GM19395 (cell line): ENCODE results near the gene ADAMTS4.

Experiments used
- ATAC-seq: cut with Tn5 transposase; IDR thresholded peaks from one replicate; pipeline ENCODE4 v1.9.1; 2021; ENCODE audit warnings: mild to moderate bottlenecking, moderate library complexity; ENCODE audit not compliant: unreplicated experiment

Gene ADAMTS4

DNA sequence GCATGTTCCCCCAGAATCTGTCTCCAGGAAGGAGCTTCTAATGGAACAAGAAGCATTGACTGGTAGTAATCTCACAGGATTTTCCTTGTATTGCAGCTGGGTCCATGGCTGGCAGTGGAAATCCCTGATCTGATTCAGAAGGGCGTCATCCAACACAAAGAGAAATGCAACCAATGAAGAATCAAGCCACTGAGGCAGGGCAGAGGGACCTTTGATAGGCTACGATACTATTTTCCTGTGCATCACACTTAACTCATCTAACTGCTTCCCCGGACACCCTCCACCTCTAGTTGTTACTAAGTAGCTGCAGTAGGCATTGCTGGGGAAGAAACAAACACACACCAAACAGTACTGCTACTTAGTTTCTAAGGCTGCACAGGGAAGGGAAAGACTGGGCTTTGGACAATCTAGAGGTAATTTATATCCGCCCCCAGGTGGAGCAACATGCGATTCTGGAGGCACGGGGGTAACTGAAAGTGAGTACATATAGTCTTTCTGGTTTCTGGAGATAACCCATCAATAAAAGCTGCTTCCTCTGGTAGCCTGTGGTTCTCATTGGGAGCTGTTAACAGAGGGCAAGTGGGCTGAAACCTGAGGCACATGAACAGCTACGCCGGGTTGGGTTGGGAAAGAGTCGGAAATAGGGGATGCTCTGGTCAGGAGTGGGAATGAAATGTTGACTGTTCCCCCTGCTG lies 40.4 kb downstream of the ADAMTS4 start:
- no peak for ATAC-seq

DNA sequence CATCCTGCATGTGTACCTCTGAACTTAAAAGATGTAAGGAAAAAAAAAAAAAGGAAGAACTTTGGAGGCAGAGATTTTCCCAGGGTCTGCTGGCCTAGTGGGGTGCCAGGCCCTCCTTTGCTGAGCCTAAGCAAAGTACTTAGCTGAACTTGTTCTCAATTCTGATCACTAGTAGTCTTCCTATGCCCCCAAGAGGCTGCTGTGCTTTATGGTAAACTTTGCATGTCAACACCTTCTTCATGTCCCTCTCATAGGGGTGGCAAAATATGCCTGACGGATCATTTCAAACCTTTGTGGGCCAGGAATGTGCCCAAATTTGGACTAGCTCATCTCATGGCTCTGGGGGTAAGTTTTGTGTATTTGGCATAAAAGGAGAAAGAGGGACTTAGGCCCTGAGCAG lies 41.0 kb downstream of the ADAMTS4 start:
- no peak for ATAC-seq

DNA sequence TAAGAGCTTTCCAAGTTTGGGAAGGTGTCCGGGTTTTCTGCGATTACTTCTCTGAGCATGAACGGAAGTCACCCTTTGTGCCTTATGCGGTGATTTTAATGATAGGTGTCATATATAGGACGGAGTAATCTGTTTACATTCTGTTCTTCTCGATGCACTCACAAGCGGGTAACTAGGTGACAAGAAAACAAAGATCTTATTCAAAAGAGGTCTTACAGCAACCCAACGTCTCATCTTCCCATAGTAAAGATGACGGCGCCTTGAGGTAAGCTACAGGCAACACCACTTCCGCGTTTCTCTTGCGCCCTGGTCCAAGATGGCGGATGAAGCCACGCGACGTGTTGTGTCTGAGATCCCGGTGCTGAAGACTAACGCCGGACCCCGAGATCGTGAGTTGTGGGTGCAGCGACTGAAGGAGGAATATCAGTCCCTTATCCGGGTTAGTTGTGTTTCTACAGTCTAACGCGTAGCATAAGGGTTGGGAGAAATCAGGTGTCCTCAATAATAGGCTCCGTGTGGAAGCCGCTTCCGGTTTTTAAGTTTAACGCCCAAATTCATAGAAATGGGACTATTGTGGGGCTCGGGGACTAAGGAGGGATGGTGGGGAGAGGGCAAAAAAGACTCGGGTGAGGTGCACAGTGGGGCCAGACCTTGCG lies 45.0 kb downstream of the ADAMTS4 start, which contains the start of gene UFC1:
TSS of gene UFC1 (plus strand) at position 297 of the 656 bp plus-strand sequence. CDS start at position 317, 20 bp downstream.
- ATAC-seq, result peak; percentile 88

DNA sequence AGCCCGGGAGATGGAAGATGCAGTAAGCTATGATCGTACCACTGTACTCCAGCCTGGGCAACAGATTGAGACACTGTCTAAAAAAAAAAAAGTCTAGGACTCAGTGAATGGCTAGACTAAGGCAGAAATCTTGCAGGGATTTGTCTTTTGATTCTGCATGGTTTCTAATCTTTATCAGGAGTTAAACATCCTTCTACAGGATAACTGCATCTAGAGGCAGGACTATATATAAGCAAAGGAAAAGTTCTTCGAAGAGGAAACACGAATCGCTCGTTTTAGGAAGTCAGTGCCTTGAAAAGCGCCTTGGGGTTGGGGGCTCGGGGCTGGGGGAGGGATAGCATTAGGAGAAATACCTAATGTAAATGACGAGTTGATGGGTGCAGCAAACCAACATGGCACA lies 45.7 kb downstream of the ADAMTS4 start:
- peak; percentile 11 for ATAC-seq

DNA sequence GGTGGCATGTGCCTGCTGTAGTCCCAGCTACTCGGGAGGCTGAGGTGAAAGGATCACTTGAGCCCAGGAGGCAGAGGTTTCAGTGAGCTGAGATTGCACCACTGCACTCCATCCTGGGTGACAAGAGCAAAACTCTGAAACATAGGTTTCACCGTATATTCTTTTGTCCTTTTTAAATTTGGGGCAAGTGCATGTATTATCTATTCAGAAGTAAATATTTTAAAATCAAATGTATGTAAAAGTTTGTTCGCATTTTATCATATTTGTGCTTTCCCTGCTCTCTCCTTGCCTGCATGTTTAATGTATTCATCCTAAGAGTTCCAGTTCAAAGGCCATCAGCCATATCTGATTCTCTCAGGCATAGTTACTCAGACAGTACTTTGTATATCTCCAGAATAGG lies 53.0 kb downstream of the ADAMTS4 start:
- no peak for ATAC-seq

DNA sequence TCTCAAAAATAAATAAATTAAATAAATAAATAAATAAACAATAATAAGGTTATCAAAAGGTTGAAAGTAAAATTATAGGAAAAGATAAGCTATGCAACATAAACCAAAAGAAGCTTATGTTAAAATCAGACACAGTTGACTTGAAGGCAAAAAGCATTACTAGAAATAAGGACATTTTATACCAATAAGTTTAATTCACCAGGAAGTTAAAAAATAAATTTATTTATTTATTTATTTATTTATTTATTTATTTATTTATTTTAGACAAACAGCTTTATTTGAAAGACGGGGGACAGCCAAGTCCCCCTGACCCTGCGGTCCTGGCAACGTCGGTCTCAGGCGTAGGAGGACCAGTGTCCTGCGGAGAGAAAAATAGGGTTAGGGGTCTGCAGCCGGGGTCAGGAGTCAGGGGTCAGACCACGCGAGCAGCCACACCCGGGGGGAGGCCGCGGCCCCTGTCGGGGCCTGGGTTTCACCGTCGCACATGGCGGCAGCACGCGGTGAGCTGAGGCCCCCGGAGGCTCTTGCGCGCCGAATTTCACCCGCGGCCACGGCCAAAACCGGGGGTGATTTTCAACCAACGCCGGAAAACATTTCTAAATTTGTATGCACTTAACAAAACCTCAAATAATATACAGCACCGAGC lies 58.0 kb downstream of the ADAMTS4 start:
- ATAC-seq, result no peak

DNA sequence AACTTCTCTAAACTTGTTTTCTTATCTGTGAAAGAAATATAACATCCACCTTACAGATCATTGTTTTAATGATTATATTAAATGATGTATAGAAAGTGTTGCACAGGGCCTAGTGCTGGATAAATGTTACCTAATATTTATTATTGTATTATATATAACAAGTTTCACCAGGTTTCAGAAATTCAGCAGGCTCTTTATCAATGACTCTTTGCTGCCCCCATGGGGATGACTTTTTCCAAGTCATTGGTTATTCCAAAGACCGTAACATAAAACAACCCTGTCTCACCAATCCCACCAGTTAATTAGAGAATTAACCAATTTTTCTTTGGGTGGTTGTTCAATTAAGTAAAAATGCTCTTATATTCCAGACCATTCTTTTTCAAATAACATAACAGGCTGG lies 59.1 kb downstream of the ADAMTS4 start:
- no peak for ATAC-seq

DNA sequence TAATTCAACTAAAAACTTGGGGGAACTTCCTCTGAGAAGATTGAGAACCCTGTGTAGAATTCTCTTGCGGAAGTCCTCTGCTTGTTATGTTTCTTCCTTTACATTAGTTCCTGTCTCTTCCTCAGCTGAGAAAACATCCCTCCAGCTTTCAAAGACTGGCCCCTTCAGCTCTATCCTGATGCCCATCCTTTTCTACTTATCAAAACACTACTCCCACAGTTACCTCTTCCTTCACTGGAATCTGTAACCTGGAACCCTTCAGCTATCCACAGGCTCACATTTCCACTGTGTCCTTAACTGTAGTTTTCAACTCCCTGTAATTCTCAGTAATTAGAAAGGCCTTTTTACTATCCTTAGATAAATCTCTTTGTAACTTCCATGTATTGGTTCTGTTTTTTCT lies 60.4 kb downstream of the ADAMTS4 start:
- no peak for ATAC-seq

DNA sequence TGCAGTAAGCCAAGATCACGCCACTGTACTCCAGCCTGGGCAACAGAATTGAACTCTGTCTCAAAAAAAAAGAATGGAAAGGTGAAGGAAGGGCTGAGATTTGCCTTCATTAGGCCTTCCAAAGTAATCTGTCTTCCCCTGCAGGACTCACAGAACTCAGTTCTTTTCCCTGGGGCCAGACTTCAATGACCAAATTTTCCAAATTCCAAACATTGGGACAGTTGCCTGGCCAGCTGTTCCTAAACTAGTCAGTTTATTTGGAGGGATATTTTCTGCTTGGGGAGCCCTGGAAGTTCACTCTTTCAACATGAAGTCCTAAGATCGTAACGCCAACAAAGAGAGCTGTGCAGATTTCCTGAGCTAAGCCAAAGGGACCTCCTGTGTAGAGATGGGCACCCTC lies 61.0 kb downstream of the ADAMTS4 start:
- ATAC-seq, result no peak
